EL (cell line): ENCODE data around the gene TBATA.

ENCODE experiments used
- DNase-seq: peaks from one replicate; pipeline ENCODE4 v3.0.0-alpha.2; 2016

Gene TBATA

GRCh38 chr10:70740406-70741288, 44.5 kb downstream of the TBATA start:
- DNase-seq: no peak

- DNase-seq: no peak
These were observed 46.4 kb downstream of the TBATA start for GRCh38 chr10:70738761-70739121.

GRCh38 chr10:70738006-70738760, 47.0 kb downstream of the TBATA start:
- no peak for DNase-seq

GRCh38 chr10:70737250-70737649, 47.9 kb downstream of the TBATA start:
- DNase-seq: no peak

GRCh38 chr10:70736525-70736924, 48.7 kb downstream of the TBATA start:
- no peak for DNase-seq

GRCh38 chr10:70735161-70735560, 50.0 kb downstream of the TBATA start:
- no peak for DNase-seq

GRCh38 chr10:70733051-70733450, 52.1 kb downstream of the TBATA start:
- DNase-seq: peak; percentile 26

- DNase-seq: no peak
These were observed 52.6 kb downstream of the TBATA start for GRCh38 chr10:70732569-70732968.

- no peak for DNase-seq
These were observed 54.2 kb downstream of the TBATA start for GRCh38 chr10:70730955-70731354.

- no peak for DNase-seq
These were observed 55.3 kb downstream of the TBATA start for GRCh38 chr10:70729763-70730357.

- DNase-seq: no peak
These were observed 56.8 kb downstream of the TBATA start for GRCh38 chr10:70728328-70728727.

- DNase-seq: no peak
These were observed 58.2 kb downstream of the TBATA start for GRCh38 chr10:70726909-70727495.

- DNase-seq: no peak
These were observed 61.4 kb downstream of the TBATA start for GRCh38 chr10:70723771-70724170.

GRCh38 chr10:70722820-70723424, 62.3 kb downstream of the TBATA start:
- peak; percentile 85 for DNase-seq
